GM21737 (cell line): ENCODE measurements around the gene KRTAP10-3.
"Not testable (repeated sequence)": the region's sequence is repeated elsewhere in the genome, so short reads cannot be mapped to it uniquely, and the experiment has no call there.

ENCODE experiments used
- ATAC-seq: cut with Tn5 transposase; IDR thresholded peaks from one replicate; pipeline ENCODE4 v1.9.1; 2021; ENCODE audit warnings: mild to moderate bottlenecking, moderate library complexity; ENCODE audit not compliant: unreplicated experiment

KRTAP10-3 gene

DNA sequence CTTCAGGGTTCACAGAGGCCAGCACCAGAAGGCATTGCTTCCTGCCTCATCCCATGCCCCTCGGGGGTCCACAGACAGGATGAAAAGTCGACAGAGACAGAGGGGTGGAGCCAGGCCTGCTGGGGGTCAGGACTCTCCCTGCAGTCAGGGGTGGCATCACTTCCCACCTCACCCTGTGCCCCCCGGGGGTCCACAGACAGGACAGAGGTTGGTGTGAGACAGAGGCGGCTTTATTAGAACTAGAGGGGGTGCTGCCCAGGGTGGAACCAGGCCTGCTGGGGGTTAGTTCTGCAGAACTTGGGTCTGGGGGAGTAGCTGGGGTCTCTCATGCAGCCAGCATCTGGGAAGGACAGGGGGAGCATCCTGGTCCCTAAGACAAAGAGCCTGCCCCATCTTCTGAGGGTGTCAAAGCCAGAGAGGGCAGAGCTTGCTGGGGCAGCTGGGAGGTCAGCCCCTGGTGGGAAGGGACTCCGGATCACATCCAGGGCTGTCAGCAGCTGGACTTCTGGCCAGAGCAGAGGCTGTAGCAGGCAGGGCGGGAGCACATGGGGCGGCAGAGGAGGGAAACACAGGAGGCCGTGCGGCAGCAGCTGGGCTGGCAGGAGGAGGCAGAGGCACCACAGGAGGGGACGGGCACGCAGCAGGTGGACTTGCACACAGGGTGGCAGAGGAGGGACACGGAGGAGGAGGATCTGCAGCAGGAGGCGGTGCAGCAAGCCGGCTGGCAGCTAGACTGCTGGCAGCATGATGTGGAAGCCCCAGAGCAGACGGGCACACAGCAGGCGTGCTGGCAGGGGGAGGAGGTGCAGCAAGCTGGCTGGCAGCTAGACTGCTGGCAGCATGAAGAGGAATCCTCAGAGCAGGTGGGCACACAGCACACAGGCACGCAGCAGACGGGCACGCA is 32.6 kb upstream of the KRTAP10-3 start:
- not testable (repeated sequence) for ATAC-seq

DNA sequence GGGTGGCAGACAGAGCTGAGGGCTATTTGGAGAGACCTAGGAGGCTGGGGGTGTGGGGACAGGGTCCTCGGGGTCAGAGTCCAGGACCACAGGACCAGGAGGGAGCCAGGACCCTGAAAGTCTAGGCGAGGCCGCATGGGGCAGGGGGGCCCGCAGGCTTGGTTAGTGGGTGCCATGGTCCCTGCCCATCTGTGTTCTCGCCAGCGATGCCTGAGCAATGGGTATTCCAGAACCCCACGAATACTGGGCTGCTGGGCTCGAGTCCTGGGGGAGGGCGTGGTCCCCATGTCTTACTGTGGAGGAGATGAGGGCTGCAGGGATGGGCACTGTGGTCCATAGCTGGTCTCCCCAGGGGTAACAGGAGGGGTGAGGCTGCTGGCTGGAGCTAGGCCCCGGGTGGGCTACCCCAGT is 31.7 kb upstream of the KRTAP10-3 start:
- ATAC-seq: no peak

DNA sequence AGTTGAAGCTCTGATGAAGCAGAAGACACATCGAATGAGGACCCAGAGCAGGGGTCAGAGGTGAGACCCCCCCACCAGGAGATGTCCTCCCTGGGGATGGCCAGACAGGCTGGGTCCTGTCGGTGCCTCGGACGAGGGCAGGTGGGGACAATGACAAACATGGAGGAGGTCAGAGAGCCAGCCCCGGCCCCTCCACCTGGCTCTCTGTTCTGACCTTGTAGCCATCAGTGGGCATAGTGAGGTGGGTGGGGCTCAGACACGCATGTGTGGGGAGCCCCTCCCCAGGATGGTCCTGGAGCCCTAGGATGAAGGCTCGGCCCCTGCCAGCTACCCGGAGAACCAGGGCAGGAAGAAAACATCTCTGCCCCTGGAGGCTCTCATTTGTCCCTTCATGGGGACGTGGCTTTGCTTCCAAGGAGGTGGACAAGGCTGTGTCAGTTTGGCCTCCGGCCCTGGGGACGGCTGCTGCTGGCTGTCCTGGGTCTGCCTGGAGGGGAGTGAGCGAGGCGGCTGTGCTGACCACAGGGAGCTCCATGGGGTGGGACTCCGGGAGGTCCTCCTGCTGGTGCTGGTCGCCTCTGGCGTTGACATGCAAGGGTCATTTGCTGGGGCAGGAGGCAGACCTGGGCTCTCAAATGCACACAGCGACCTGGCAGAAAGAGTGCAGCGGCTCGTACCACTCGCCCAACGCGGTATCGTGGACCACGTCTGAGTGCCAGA is 31.2 kb upstream of the KRTAP10-3 start:
- ATAC-seq: no peak

DNA sequence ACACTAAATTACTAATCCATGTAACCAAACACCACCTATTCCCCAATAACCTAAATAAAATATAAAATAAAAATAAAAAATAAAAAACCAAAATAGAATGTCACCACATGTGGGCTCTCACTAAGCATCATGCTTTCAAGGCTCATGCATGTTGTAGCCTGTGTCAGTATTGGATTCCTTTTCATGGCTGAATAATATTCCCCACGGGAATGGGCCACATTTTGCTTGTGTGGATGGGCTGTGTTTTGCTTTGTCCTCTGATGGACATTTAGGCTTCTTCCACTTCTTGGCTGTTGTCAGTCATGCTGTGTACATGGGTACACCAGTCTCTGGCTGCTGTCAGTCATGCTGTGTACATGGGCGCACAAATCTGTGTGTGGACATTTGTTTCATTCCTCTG is 30.5 kb upstream of the KRTAP10-3 start:
- no peak for ATAC-seq

DNA sequence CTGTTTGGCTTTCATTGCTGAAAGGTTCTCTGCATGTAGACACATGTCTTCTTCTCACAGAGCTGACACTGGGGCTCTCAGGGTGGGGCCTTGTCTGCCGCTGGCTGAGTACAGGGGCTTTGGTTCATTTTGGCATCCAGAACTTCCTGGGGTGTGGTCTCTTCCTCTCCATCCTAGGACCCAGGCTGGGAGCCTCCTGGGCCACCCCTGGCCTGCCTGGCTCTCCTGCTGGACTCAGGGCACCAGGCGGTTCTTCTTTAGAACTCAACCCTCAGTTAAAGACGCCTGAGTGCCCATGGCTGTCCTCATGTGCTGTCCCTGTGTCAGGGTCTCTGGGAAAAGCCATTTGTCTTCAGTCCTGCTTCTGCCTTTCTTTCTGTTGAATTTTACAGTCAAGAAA is 27.3 kb upstream of the KRTAP10-3 start:
- ATAC-seq: no peak

DNA sequence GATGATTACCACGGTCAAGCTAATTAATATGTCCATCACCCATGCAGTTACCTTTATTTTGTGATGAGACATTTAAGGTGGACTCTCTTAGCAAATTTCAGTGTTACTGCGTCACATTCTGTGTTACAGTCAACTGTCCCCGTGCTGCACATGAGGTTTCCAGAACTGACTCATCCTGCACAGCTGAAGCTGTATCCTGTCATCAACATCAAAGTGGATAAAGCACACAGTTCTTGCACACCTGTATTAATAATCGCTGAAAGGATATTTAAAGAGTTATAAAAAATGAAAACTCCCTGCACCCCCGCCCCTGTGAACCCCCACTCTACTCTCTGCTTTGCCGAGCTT is 25.2 kb upstream of the KRTAP10-3 start:
- ATAC-seq: no peak

DNA sequence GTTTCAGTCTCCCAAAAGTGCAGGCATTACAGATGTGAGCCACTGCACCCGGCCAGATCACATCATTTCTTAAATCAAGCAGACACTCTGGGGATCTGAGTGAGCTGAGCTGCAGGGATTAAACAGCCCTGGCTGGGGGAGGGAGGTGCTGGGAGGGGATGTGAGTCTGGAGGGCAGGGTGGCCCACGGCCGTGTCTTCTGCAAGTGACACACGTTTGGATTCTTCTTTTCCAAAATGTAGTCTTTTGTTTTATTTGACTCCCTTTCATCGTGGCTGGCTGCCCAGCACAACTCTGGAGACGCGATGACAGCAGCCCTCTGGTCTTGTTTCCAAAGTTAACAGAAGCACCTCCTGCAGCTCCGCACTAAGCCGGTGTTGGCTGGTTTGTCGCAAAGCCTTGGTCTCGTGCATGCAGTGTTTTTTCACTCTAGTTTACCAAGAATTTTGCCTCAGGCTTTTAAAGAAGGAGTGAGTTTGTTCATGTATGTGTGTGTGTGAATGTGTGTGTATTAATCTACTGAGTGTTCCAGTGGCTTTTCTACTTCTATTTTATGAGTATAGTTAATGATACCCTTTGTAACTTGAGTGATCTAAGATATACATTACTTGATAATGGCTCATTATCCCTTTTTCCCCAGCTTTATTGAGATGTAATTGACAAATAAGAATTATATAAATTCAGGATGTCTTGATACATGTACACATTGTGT is 24.6 kb upstream of the KRTAP10-3 start:
- no peak for ATAC-seq

DNA sequence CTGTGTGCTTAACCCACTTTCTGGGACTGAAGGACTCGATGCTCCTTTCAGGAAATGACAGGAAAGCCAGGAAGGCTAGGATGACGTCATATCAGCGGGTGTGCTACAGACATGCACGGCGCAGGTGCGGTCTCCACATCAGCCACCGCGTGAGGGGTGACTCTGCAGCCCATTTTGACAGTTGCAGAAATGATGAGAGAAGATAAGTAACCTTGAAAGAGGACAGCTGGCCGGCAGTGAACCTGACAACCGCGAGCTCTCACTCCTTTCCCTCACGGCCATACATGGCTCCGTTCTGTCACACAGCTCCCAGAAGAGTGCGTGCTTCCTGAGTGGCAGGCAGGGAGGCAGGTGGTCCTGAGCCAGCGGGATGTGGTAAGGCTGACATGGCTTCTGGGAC is 23.5 kb upstream of the KRTAP10-3 start:
- ATAC-seq: no peak

DNA sequence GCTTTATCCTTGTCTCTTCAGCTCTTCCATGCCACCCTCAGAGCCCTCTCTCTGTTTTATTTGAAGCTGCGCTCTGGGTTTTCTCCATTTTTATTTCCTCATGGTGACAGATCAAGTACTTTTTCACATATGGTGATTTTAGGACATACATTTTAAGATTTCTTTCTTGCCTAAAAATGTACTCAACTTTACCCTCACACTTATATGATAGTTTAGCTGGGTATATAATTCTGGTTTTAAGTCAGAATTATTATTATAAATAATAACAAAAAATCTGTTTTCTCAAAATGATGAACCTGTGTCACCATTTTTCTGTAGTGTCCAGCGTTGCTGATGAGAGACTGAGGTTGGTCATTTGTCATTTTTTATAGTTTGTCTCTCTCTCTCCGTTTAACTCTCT is 22.6 kb upstream of the KRTAP10-3 start:
- no peak for ATAC-seq

DNA sequence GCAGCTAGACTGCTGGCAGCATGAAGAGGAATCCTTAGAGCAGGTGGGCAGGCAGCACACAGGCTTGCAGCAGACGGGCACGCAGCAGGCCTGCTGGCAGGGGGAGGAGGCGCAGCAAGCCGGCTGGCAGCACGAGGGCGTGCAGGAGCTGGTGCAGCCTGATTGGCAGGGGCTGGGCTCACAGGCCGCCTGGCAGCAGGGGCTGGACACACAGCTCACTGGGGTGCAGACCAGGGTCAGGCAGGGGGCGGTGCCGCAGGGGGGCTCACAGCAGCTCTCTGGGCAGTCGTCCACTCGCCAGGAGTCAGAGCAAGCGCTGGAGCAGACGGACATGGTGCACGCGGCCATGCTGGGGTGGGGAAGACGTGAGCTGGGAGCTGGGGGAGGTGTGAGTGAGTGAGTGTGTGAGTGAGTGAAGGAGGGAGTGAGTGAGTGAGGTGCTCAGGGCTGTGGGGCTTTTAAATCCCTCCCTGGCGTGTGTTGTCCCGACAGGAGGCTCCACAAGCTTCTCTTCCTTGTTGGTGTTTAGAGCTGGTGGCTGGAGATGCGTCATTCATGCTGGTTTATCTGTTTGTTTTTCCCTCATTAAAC is 21.7 kb upstream of the KRTAP10-3 start, which contains the start of gene KRTAP10-5:
Gene KRTAP10-5 (minus strand): TSS at position 374 of the 591 bp plus-strand sequence. CDS start 26 bp downstream, at position 348.
- not testable (repeated sequence) for ATAC-seq

DNA sequence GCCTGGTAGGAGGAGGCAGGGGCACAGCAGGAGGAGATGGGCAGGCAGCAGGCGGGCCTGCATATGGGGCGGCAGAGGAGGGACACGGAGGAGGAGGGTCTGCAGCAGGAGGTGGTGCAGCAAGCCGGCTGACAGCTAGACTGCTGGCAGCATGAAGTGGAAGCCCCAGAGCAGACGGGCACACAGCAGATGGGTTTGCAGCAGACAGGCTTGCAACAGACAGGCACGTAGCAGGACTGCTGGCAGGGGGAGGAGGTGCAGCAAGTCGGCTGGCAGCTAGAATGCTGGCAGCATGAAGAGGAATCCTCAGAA is 21.2 kb upstream of the KRTAP10-3 start:
- ATAC-seq: no peak

DNA sequence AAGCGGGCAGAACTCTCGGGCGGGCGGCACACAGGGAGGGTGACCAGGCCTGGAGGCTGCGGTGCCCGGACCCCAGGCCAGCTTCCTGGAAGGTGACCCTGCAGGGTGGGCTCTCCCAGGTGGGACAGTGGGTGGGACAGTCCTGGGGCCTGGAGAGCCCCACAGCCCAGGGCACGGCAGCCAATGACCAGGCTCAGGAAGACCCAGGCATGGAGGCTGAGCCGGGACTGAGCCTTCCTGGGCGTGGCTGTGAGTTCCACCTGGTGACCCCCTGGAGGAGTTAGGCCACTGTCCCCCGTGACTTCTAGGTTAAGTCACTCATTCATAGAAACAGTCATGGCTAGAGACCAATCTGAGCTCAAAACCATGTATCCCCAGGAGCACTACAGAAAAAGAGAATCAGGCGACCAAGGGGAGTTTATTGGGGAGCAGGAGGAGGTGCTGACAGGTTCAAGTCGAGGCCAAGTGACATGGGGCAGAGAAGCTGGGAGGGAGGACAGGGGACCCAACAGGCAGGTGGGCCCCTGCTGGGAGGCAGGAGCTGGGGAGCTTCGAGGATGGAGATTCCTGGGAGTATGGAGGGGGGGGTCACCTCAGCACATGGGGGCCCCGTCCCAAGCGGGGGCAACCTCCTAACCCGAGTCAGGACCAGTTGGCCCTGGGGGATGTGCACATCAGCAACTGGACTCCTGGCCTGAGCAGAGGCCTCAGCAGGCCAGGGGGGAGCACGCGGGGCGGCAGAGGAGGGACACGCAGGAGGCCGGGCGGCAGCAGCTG is 20.6 kb upstream of the KRTAP10-3 start:
- no peak for ATAC-seq

DNA sequence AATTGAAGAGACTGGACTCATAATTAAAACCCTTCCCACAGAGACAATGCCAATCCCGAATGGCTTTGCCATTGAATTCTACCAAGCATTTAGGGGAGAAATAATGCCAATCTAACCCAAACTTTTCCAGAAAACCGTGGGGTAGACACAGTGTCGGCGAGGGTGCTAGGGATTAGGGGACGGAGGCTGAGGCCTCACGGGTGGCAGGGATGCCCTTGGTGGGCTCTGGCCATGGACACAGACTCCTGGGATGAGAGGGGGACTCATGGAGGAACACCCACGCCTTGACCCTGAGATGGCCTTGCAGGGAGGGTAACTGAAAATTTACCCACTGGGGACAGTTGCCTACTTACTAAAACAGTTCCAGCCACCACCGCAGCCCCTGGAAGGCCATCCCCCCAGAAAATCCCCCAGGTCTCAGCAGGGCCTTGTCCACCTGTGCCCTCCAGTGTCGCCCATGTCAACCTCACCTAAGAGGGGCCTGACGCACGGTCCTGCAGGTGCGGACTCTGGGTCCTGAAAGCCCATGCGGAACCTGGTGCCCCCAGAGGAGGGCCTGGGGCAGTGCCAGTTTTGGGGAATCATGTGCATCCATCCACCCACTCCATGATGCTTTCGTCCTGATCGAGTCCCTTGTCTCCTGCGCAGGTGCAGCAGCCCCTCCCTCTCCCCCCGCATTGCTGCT is 19.9 kb upstream of the KRTAP10-3 start:
- no peak for ATAC-seq

DNA sequence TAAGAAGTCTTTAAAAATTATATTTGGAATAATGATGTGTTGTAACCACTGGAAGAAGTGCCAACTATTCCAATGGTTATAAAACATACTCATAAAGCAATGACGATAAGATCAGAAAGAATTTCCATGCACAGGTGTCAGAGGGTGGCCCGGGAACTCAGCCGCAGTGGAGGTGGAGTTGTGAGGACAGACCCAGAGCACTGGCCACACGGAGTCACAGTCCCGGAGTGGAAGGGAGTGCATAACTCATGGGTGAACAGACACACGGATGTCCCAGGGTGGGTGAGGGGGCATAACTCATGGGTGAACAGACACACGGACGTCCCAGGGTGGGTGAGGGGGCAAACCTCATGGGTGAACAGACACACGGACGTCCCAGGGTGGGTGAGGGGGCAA is 17.4 kb upstream of the KRTAP10-3 start:
- ATAC-seq: no peak

DNA sequence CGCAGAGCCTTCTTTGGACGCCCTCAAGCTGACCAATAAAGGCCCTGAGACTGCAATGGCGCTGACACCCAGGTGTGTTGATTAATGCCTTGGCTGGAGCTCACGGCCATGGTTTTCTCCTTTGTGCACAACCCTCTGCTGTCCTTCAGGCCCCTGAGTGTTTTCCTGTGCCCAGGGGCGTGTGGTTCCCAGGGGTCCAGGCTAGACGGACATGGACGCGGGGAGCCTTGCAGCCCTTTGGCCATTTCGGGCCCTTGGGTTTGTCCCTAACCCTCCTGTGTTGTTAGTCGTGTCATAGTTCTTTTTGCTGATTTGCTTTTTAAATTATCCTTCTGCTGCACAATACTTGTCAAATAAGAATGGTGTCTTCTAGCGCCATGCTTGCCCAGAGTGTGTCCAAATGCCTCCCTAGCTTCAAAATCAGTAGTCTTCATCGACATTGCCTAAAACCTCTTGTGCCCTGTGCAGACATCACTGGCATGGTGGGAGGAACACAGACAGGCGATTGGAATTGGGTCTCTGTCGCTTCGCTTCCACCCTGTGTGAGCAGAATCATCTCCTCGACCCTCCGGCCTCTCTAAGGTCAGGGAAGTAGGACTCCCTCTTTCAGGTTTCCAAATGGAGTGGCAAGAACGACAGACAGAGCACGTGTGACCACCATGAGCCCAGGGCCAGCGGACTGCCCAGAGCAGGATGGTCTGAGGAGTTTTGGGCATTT is 16.9 kb upstream of the KRTAP10-3 start:
- ATAC-seq: no peak

DNA sequence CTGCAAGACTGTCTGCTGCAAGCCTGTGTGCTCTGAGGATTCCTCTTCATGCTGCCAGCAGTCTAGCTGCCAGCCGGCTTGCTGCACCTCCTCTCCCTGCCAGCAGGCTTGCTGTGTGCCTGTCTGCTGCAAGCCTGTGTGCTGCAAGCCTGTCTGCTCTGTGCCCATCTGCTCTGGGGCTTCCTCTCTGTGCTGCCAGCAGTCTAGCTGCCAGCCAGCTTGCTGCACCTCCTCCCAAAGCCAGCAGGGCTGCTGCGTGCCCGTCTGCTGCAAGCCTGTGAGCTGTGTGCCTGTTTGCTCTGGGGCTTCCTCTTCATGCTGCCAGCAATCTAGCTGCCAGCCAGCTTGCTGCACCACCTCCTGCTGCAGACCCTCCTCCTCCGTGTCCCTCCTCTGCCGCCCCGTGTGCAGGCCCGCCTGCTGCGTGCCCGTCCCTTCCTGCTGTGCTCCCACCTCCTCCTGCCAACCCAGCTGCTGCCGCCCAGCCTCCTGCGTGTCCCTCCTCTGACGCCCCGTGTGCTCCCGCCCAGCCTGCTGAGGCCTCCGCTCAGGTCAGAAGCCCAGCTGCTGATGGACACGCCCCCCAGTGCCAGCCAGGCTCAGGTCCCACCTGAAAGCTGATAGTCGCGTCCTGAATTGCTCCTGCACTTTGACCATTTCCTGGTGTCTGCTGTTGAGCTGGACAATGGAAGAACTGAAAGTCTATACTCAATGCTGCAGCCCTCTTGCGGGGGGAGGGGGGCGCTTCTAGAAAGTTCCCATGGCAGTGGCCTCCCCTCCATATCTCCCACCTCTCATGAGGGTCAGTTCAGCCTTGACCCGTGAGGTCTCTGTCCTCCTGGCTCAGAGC is 16.1 kb upstream of the KRTAP10-3 start:
- ATAC-seq: no peak

DNA sequence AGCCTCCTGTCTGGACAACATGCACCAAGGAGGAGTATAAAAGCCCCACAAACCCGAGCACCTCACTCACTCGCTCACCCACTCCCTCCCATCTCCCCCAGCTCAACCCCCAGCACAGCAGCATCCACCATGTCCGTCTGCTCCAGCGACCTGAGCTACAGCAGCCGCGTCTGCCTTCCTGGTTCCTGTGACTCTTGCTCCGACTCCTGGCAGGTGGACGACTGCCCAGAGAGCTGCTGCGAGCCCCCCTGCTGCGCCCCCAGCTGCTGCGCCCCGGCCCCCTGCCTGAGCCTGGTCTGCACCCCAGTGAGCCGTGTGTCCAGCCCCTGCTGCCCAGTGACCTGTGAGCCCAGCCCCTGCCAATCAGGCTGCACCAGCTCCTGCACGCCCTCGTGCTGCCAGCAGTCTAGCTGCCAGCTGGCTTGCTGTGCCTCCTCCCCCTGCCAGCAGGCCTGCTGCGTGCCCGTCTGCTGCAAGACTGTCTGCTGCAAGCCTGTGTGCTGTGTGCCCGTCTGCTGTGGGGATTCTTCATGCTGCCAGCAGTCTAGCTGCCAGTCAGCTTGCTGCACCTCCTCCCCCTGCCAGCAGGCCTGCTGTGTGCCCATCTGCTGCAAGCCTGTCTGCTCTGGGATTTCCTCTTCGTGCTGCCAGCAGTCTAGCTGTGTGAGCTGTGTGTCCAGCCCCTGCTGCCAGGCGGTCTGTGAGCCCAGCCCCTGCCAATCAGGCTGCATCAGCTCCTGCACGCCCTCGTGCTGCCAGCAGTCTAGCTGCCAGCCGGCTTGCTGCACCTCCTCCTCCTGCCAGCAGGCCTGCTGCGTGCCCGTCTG is 15.2 kb upstream of the KRTAP10-3 start, which contains the start of gene KRTAP10-4:
Gene KRTAP10-4 (plus strand): TSS at position 100 of the 827 bp plus-strand sequence. CDS start 30 bp downstream, at position 130.
- not testable (repeated sequence) for ATAC-seq
